ENCODE results near the gene CARTPT.

Gene CARTPT

DNA sequence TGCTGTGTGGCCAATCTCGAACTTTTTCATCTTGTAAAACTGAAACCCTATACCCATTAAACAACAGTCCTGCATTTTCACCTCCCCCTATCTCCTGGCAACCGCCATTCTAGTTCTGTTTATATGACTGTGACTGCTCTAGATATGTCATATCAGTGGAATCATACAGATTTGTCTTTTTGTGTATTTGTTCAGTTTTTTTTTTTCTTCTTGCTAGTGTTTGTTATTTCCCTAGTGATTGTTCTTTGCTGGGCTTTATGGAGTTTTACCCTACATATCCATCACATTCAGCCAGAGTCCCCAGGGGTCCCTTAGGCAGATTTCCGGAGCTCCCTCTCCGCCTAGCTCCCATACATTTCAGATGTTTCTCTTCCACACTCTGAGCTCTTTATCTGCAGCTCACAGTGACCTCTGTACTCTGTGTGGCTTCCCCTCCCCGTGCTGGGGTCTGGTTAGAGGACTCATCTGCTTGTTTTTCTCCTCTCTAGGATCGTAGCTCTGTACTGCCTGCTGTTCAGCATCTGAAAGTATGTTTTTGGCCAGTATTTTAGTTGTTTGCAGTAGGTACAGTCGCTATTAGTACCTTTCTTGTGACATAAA, 25.1 kb upstream of the CARTPT start:
- Histone ChIP-seq H3K9me3 (ENCODE audit: low read length) (no peaks in the 10 kb centered on the region), H3K79me2 (ENCODE audit: insufficient read depth, low read length) (no peaks in the 10 kb centered on the region), H2AFZ (ENCODE audit: low read length) (no peak overlapping the region), H3K4me1 (ENCODE audit: insufficient read depth, low read length, severe bottlenecking) (no peaks in the 10 kb centered on the region), H3K36me3 (ENCODE audit: insufficient read depth, low read length) (no peaks in the 10 kb centered on the region), H3K27ac (ENCODE audit: low read depth, low read length, poor library complexity, severe bottlenecking) (no peak overlapping the region), H3K27me3 (ENCODE audit: insufficient read depth, low read length) (no peaks in the 10 kb centered on the region), H3K4me2 (ENCODE audit: low read length) (no peak overlapping the region), H4K20me1 (ENCODE audit: insufficient read depth, low read length) (no peaks in the 10 kb centered on the region), H3K4me3 (ENCODE audit: low read depth, low read length, poor library complexity, severe bottlenecking) (no peak overlapping the region), H3K9me2 (ENCODE audit: low read depth, low read length) (no peaks in the 10 kb centered on the region), H3F3A (ENCODE audit: insufficient read depth, low read length) (no peaks in the 10 kb centered on the region), H3K9ac (ENCODE audit: low read length) (no peak overlapping the region)
- no peak for TF ChIP-seq EZH2 (IDR thresholded peaks at IDR 0.05; ENCODE audit: borderline replicate concordance, low read length)

DNA sequence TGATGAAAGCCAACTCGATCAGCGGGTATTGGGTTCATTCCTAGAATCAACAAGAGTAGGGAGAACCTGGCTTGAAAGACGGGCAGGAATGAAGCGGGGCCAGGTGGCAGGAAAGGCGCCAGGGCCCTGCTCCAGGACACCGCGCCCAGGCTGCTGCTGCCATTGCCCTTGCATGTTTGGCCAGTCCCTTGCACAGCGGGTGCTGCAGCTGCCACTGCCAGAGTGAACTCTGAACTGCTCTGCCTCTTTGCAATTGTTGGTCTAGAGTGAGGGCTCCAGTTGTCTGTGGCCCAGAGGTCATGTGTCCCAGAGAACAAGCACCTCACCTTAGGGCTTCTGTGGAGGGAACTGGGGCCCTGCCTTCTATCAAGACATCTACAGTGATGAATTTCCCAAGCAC, 24.0 kb upstream of the CARTPT start:
- H3K36me3 ChIP-seq (ENCODE audit: insufficient read depth, low read length): no peaks in the 10 kb centered on the region
- H3K9me3 ChIP-seq (ENCODE audit: low read length): no peaks in the 10 kb centered on the region
- H3K27ac ChIP-seq (ENCODE audit: low read depth, low read length, poor library complexity, severe bottlenecking): no peak overlapping the region
- no peaks in the 10 kb centered on the region for H3K9me2 ChIP-seq (ENCODE audit: low read depth, low read length)
- TF ChIP-seq, protein P1, sequence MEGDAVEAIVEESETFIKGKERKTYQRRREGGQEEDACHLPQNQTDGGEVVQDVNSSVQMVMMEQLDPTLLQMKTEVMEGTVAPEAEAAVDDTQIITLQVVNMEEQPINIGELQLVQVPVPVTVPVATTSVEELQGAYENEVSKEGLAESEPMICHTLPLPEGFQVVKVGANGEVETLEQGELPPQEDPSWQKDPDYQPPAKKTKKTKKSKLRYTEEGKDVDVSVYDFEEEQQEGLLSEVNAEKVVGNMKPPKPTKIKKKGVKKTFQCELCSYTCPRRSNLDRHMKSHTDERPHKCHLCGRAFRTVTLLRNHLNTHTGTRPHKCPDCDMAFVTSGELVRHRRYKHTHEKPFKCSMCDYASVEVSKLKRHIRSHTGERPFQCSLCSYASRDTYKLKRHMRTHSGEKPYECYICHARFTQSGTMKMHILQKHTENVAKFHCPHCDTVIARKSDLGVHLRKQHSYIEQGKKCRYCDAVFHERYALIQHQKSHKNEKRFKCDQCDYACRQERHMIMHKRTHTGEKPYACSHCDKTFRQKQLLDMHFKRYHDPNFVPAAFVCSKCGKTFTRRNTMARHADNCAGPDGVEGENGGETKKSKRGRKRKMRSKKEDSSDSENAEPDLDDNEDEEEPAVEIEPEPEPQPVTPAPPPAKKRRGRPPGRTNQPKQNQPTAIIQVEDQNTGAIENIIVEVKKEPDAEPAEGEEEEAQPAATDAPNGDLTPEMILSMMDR (IDR thresholded peaks at IDR 0.05; ENCODE audit: low read length): no peak
- TF ChIP-seq EZH2 (IDR thresholded peaks at IDR 0.05; ENCODE audit: borderline replicate concordance, low read length): no peak
- no peaks in the 10 kb centered on the region for H3K4me1 ChIP-seq (ENCODE audit: insufficient read depth, low read length, severe bottlenecking)
- no peaks in the 10 kb centered on the region for H3F3A ChIP-seq (ENCODE audit: insufficient read depth, low read length)
- H3K4me3 ChIP-seq (ENCODE audit: low read depth, low read length, poor library complexity, severe bottlenecking): no peak overlapping the region
- H4K20me1 ChIP-seq (ENCODE audit: insufficient read depth, low read length): no peaks in the 10 kb centered on the region
- no peak overlapping the region for H2AFZ ChIP-seq (ENCODE audit: low read length)
- no peaks in the 10 kb centered on the region for H3K27me3 ChIP-seq (ENCODE audit: insufficient read depth, low read length)
- H3K79me2 ChIP-seq (ENCODE audit: insufficient read depth, low read length): no peaks in the 10 kb centered on the region
- no peak overlapping the region for H3K9ac ChIP-seq (ENCODE audit: low read length)
- H3K4me2 ChIP-seq (ENCODE audit: low read length): no peak overlapping the region

DNA sequence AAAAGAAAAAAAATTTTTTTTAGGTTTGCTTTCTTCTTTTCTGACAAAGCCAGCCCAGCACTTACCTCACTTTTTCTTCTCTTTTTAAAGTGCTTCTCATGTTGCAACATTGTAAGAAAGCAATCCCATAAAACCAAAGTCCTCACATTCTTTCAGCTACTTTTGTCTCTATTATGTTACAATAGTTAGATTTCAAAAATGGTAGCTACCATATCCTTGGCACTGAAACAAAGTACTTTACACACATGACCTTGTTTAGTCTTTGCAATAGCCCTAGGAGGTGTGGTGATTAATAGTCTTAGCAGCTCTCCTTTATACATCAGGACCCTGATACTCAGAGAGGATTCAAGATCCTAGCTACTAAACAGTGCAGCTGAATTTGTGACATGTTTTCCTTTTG, 23.5 kb upstream of the CARTPT start:
- H3K4me2 ChIP-seq (ENCODE audit: low read length): no peak overlapping the region
- no peak overlapping the region for H2AFZ ChIP-seq (ENCODE audit: low read length)
- no peaks in the 10 kb centered on the region for H3K9me3 ChIP-seq (ENCODE audit: low read length)
- no peak overlapping the region for H3K4me3 ChIP-seq (ENCODE audit: low read depth, low read length, poor library complexity, severe bottlenecking)
- H3K9me2 ChIP-seq (ENCODE audit: low read depth, low read length): no peaks in the 10 kb centered on the region
- H3K36me3 ChIP-seq (ENCODE audit: insufficient read depth, low read length): no peaks in the 10 kb centered on the region
- H4K20me1 ChIP-seq (ENCODE audit: insufficient read depth, low read length): no peaks in the 10 kb centered on the region
- no peaks in the 10 kb centered on the region for H3F3A ChIP-seq (ENCODE audit: insufficient read depth, low read length)
- H3K79me2 ChIP-seq (ENCODE audit: insufficient read depth, low read length): no peaks in the 10 kb centered on the region
- no peak overlapping the region for H3K9ac ChIP-seq (ENCODE audit: low read length)
- TF ChIP-seq, protein P1 (IDR thresholded peaks at IDR 0.05; ENCODE audit: low read length): no peak
- no peak for TF ChIP-seq EZH2 (IDR thresholded peaks at IDR 0.05; ENCODE audit: borderline replicate concordance, low read length)
- no peak overlapping the region for H3K27ac ChIP-seq (ENCODE audit: low read depth, low read length, poor library complexity, severe bottlenecking)
- H3K27me3 ChIP-seq (ENCODE audit: insufficient read depth, low read length): no peaks in the 10 kb centered on the region
- no peaks in the 10 kb centered on the region for H3K4me1 ChIP-seq (ENCODE audit: insufficient read depth, low read length, severe bottlenecking)

DNA sequence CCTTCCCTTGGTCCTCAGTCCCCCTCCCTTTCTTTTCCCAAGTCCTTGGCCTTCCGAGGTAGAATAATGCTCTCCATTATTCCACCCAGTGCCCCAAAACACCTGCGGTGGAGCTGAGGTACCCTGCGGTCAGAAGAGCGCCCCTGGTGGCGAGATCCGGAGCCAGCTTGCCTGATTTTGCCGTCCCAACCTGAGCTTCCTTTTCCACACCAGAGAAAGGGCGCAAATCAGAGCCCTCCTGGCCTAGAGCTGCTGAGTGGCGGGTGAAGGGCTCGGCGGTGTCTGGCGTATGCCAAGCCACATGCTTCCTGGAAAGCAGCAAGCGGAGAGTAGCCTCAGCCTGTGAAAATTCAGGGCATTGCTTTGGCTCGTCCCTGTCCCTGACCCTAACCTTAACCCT, 21.1 kb upstream of the CARTPT start:
- Histone ChIP-seq H3K9me2 (ENCODE audit: low read depth, low read length) (no peaks in the 10 kb centered on the region), H3K79me2 (ENCODE audit: insufficient read depth, low read length) (no peaks in the 10 kb centered on the region), H3K27ac (ENCODE audit: low read depth, low read length, poor library complexity, severe bottlenecking) (no peak overlapping the region), H3K36me3 (ENCODE audit: insufficient read depth, low read length) (no peaks in the 10 kb centered on the region), H3K4me2 (ENCODE audit: low read length) (peak overlapping the region; percentile 26), H3K4me3 (ENCODE audit: low read depth, low read length, poor library complexity, severe bottlenecking) (no peak overlapping the region), H3K27me3 (ENCODE audit: insufficient read depth, low read length) (no peaks in the 10 kb centered on the region), H3K9me3 (ENCODE audit: low read length) (no peaks in the 10 kb centered on the region), H3K4me1 (ENCODE audit: insufficient read depth, low read length, severe bottlenecking) (no peaks in the 10 kb centered on the region), H3K9ac (ENCODE audit: low read length) (no peak overlapping the region), H2AFZ (ENCODE audit: low read length) (no peak overlapping the region), H3F3A (ENCODE audit: insufficient read depth, low read length) (no peaks in the 10 kb centered on the region), H4K20me1 (ENCODE audit: insufficient read depth, low read length) (no peaks in the 10 kb centered on the region)
- TF ChIP-seq, protein P1 (IDR thresholded peaks at IDR 0.05; ENCODE audit: low read length): peak; percentile 47
- no peak for TF ChIP-seq EZH2 (IDR thresholded peaks at IDR 0.05; ENCODE audit: borderline replicate concordance, low read length)
